ENCODE measurements around the gene EBF3.

EBF3 gene

GRCh38 chr10:129850790-129851189, 113.3 kb downstream of the EBF3 start:
- no peak for DNase-seq

GRCh38 chr10:129850316-129850715, 113.8 kb downstream of the EBF3 start:
- no peak for DNase-seq

- no peak for DNase-seq
Observed at GRCh38 chr10:129849853-129850252, 114.2 kb downstream of the EBF3 start.

- no peak for DNase-seq
Observed at GRCh38 chr10:129849452-129849750, 114.7 kb downstream of the EBF3 start.

- DNase-seq = no peak
Observed at GRCh38 chr10:129848696-129849451, 115.2 kb downstream of the EBF3 start.

GRCh38 chr10:129847741-129848483, 116.2 kb downstream of the EBF3 start:
- DNase-seq = no peak

GRCh38 chr10:129846991-129847391, 117.1 kb downstream of the EBF3 start:
- DNase-seq = no peak

GRCh38 chr10:129845111-129845753, 118.8 kb downstream of the EBF3 start:
- DNase-seq = no peak

GRCh38 chr10:129844216-129844766, 119.8 kb downstream of the EBF3 start:
- no peak for DNase-seq

- no peak for DNase-seq
Observed at GRCh38 chr10:129843702-129844101, 120.4 kb downstream of the EBF3 start.

GRCh38 chr10:129843131-129843541, 120.9 kb downstream of the EBF3 start:
- no peak for DNase-seq

- DNase-seq = no peak
Observed at GRCh38 chr10:129842031-129842430, 122.0 kb downstream of the EBF3 start.

- no peak for DNase-seq
Observed at GRCh38 chr10:129841590-129841989, 122.5 kb downstream of the EBF3 start.

GRCh38 chr10:129841071-129841470, 123.0 kb downstream of the EBF3 start:
- DNase-seq = no peak

- no peak for DNase-seq
Observed at GRCh38 chr10:129840196-129840590, 123.9 kb downstream of the EBF3 start.

- DNase-seq = no peak
Observed at GRCh38 chr10:129839285-129840195, 124.5 kb downstream of the EBF3 start.

- no peak for DNase-seq
Observed at GRCh38 chr10:129838794-129839193, 125.3 kb downstream of the EBF3 start.

- no peak for DNase-seq
Observed at GRCh38 chr10:129837909-129838582, 126.0 kb downstream of the EBF3 start.

- no peak for DNase-seq
Observed at GRCh38 chr10:129836253-129836652, 127.8 kb downstream of the EBF3 start.

GRCh38 chr10:129833994-129834739, 129.9 kb downstream of the EBF3 start:
- DNase-seq = no peak

GRCh38 chr10:129833468-129833950, 130.6 kb downstream of the EBF3 start:
- DNase-seq = no peak
